Frontal cortex (tissue), 4 donors: ENCODE measurements around the gene GPBAR1. TPM values are rescaled to one million over a fixed set of nuclear protein-coding genes. Genes with fewer than 3 reads are reported as not detected.
"Not testable (repeated sequence)": the region's sequence is repeated elsewhere in the genome, so short reads cannot be mapped to it uniquely, and the experiment has no call there.

Experiments used
- DNase-seq, 2 donors: peaks; one replicate each; pipeline ENCODE4 v3.0.0; 2012; ENCODE audit warnings: low spot score in 2 of 2
- FAIRE-seq: peaks from 2 replicates; lab custom pipeline; 2012; peaks lifted over from hg19 to GRCh38; lab: Jason Lieb, UNC
- total RNA-seq: library from RNA; depleted of rRNA; stranded (reverse); fragments of >200 nt; gene quantifications from one replicate; pipeline ENCODE4 v1.2.3, GENCODE V29; 2014
- donor health status: control.
- donor health status: control.
- donor health status: control.

The GPBAR1 gene
- total RNA-seq, 1 donor from 2014 or later: not detected

DNA sequence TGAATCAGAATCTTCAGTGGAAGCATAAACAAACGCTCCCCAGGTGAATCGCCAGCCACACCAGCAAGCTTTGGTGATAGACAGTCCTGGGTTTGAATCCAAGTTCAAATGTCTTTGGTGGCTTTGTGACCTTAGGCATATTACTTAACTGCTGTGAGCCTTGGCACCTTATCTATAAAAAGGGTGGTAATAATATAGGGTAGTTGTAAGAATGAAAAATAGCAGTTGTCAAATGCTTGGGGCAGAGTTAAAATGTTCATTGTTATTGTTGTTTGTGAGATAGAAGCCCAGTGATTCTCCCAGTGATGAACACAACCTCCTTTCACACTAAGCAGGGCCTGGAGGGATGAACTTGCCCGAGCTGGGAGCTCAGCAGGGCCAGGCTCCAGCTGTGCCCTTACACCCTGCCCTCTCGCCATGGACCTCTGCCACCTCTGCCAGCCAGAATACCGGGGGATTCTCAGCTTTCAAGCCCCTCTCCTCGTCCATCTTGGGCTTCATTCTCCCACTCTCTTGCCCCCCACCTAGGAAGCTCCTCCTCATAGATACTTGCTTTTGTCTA, 37.6 kb downstream of the GPBAR1 start:
- FAIRE-seq (no peak), DNase-seq (no peak)

DNA sequence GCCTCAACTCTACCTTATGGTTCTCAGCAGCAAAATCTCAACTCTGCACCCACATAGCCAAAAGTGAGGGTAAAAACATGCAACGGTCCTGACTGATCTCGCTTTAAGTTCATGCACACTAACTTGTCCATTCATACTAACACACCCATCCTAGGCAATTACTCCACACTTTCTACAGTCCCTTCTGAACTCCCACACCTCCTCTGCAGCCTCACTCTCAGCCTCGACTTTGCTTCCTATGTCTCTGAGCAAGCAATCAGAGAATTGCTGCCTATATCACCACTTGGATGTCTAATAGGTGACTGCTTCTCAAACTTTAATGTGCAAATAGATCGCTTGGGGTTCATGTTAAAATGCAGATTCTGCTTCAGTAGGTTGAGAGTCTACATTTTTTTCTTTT, 39.3 kb downstream of the GPBAR1 start:
- no peak for FAIRE-seq
- DNase-seq: no peak

DNA sequence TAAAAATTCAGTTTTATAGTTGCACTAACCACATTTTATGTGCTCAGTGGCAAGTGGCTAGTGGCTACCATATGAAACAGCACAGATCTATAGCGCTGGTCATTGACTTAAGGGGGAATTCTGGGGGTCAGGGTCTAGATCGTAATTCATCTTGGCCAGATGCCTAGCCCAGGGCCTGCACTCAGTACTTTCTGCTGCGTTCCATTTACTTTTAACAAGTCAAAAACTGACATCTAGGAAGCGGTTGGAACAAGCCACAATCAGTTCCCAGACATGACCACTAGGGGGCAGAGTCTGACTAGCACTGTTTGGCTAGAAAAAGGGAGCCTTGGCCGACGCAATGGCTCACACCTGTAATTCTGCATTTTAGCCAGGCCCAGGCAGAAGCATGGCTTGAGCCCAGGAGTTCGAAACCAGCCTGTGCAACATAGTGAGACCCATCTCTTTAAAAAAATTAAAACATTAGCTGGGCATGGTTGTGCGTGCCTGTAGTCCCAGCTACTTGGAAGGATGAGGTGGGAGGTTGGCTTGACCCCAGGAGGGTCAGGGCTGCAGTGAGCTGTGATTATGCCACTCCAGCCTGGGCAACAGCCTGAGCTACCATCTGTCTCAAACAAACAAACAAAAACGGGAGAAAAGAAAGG, 40.5 kb downstream of the GPBAR1 start:
- DNase-seq (peak in 1 of 2 donors; percentile 62), FAIRE-seq (no peak)

DNA sequence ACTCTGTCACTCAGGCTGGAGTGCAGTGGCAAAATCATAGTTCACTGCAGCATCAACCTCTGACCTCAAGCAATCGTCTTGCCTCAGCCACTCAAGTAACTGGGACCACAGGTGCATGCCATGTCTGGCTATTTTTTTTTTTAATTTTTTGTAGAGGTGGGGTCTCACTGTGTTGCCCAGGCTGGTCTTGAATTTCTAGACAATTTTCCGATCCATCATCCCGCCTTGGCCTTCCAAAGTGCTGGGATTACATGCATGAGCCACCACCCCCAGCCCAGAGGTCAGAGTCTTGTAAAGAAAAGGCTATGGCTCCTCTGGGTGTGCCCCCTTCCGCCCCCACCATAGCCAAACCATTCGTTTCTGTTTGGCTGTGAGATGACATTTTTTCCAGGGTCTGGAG, 44.6 kb downstream of the GPBAR1 start:
- FAIRE-seq: no peak

DNA sequence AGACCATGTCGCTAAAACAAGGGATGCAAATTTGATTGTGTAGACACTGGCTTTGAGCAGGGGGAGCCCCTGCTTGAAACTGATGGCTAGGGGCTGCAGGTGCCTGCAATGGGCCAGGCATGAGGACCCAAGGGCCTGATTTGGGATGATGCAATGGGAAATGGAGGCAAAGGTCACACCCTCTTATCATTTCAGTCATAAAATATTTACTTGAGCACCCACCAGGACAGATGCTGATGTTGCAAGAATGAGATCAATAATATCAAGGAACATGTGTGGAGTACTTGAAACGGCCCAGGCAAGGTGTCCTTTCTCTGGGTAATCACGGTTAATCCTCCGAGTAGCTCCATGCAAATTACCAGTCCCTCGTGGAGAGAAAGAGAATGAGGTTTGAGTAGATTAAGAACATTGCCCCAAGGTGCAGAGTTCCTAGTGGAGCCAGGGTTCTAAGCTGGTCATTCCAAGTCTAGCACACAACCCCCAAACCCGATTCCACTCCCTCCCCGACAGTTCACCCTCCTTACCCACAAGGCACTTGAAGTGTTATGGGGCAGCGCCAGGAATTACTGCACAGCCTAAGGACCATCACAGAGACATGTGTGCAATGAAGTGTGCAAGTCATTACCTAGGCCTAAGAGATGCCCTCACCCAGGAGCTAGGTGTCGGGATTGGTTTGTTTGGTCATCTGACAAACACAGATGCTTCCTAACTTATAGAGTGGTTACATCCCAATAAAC, 45.5 kb downstream of the GPBAR1 start:
- no peak for DNase-seq
- no peak for FAIRE-seq

More for the DNA sequence above, 44.6 kb downstream of the GPBAR1 start:
- no peak for DNase-seq

DNA sequence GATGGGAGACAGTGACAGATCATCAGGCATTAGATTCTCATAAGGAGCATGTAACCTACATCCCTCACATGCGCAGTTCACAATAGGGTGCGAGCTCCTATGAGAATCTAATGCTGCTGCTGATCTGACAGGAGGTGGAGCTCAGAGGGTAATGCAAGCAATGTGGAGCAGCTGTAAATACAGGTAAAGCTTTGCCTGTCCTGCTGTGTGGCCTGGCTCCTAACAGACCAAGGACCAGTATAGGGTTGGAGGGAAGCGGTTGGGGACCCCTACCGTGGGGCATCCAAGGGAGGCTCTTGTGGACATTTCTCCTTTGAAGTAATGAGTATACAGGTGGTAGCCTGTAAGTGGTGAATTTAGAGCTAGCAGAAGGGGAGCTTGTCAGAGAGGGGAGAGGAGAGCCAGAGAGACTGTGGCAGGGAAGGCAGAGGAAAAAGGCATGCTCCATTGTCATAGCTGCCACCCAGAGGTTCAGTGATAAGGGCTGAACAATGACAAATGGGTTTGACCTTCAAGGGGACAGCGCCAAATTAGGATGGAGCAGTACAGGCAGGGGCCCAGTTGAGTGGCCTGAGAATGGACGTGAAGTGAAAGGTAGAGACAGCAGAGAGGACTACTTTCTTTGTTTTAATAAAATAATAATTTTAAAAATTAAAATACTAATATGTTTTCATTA, 46.7 kb downstream of the GPBAR1 start:
- FAIRE-seq (no peak), DNase-seq (no peak)

DNA sequence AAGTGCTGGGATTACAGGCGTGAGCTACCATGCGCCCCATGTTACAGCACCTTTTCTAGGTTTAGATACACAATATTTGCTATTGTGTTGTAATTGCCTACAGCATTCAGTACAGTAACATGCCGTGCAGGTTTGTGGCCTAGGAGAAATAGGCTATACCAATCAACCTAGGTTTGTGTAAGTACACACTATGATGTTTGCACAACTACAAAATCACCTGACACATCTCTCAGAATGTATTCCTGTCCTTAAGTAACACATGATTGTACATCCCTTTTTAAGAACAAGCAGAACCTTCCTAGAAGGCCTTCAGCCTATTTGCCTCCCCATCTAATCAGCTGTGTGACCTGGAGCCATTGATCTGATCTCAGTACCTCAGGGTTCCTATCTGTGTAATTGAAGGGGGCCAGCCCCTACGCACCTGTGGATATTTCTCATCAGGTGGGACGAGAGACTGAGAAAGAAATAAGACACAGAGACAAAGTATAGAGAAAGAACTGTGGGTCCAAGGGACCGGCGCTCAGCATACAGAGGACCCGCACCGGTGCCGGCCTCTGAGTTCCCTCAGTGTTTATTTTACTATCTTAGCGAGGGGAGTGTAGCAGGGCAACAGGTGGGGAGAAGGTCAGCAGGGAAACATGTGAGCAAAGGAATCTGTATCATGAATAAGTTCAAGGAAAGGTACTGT, 50.2 kb downstream of the GPBAR1 start:
- no peak for FAIRE-seq

DNA sequence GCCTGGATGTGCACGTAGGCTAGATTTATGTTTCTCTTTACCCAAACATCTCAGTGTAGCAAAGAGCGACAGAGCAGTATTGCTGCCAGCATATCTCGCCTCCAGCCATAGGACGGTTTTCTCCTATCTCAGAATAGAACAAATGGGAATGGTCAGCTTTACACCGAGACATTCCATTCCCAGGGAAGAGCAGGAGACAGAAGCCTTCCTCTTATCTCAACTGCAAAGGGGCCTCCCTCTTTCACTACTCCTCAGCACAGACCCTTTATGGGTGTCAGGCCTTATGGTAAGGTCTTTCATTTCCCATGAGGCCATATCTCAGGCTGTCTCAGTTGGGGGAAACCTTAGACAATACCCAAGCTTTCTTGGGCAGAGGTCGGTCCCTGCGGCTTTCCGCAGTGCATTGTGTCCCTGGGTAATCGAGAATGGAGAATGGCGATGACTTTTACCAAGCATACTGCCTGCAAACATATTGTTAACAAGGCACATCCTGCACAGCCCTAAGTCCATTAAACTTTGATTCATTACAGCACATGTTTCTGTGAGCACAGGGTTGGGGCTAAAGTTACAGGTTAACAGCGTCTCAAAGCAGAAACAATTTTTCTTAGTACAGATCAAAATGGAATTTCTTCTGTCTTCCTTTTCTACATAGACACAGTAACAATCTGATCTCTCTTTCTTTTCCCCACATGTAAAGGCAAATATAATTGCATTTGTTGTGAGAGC, 50.9 kb downstream of the GPBAR1 start:
- FAIRE-seq, DNase-seq: not testable (repeated sequence)

More for the DNA sequence above, 50.2 kb downstream of the GPBAR1 start:
- no peak for DNase-seq

DNA sequence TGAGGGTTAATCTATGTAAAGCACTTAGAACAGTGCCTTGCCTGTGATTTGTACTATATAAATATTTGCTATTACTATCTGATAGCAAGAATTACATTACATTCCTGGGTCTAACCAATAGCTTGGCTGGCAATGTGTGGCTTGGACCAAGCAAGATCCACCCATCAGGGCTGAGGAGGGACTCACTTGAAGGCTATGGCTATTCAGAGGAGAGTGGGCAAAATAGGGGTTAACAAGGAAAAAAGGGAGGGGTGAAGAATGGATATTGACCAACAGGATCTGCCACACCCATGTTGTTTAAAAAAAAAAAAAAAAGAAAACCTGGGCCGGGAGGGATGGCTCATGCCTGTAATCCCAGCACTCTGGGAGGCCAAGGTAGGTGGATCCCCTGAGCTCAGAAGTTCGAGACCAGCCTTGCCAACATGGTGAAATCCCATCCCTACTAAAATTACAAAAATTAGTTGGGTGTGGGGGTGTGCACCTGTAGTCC, 51.5 kb downstream of the GPBAR1 start:
- FAIRE-seq: no peak
- DNase-seq: no peak

DNA sequence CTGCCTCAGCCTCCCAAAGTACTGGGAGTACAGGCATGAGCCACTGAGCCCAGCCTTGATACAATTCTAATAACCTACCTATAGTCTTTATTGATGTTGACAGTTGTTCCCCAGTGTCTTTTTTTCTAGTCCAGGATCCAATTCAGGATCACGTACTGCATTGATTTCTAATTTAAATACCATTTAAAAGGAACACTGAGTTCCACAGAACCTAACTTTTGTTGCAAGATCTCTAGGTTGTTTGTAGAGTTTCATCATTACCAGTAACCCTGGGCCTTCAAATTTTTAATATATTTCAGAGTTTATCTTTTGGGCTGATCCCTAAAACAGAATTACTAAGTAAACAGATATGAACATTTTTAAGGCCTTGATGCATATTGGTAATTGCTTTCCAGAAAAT, 52.5 kb downstream of the GPBAR1 start:
- FAIRE-seq (no peak), DNase-seq (no peak)

Other genes with a start within 250 kb of the GPBAR1 start
- not detected for gene RUFY4, start 191.8 kb upstream of the GPBAR1 start, total RNA-seq
- under 0.01 TPM for gene CXCR2, start 135.0 kb upstream of the GPBAR1 start, total RNA-seq
- gene CXCR1, start 94.1 kb upstream of the GPBAR1 start, total RNA-seq: under 0.01 TPM
- gene ARPC2, start 43.8 kb upstream of the GPBAR1 start, total RNA-seq: 139 TPM
- gene AAMP, start 9.1 kb downstream of the GPBAR1 start, total RNA-seq: 98.2 TPM
- 15.1 TPM for gene PNKD, start 9.5 kb downstream of the GPBAR1 start, total RNA-seq
- 9.4 TPM for gene TMBIM1, start 31.5 kb downstream of the GPBAR1 start, total RNA-seq
- gene CATIP, start 95.8 kb downstream of the GPBAR1 start, total RNA-seq: not detected
- 0.82 TPM for gene SLC11A1, start 121.3 kb downstream of the GPBAR1 start, total RNA-seq
- gene CTDSP1, start 138.9 kb downstream of the GPBAR1 start, total RNA-seq: 7.7 TPM
- not detected for gene VIL1, start 158.1 kb downstream of the GPBAR1 start, total RNA-seq